CD4-positive, alpha-beta T cell treated with Interleukin-15 for 1 hour (primary cell): ENCODE results near the gene APP.
"Not testable (repeated sequence)": the region's sequence is repeated elsewhere in the genome, so short reads cannot be mapped to it uniquely, and the experiment has no call there.

Experiments used
- DNase-seq: peaks from one replicate; pipeline ENCODE4 v3.0.0-alpha.2; 2020

The APP gene

GRCh38 chr21:26162081-26162480 is 8.5 kb downstream of the APP start:
- no peak for DNase-seq

GRCh38 chr21:26159869-26160268 is 10.7 kb downstream of the APP start:
- DNase-seq: no peak

- DNase-seq: no peak
Measured at GRCh38 chr21:26157801-26158200, 12.8 kb downstream of the APP start.

- no peak for DNase-seq
Measured at GRCh38 chr21:26154753-26155152, 15.8 kb downstream of the APP start.

GRCh38 chr21:26153758-26154157 is 16.8 kb downstream of the APP start:
- DNase-seq: no peak

- DNase-seq: no peak
Measured at GRCh38 chr21:26148840-26149354, 21.7 kb downstream of the APP start.

GRCh38 chr21:26148071-26148839 is 22.3 kb downstream of the APP start:
- DNase-seq: no peak

- no peak for DNase-seq
Measured at GRCh38 chr21:26147535-26147934, 23.0 kb downstream of the APP start.

GRCh38 chr21:26146681-26147080 is 23.9 kb downstream of the APP start:
- DNase-seq: no peak

GRCh38 chr21:26144031-26144430 is 26.5 kb downstream of the APP start:
- DNase-seq: no peak

- no peak for DNase-seq
Measured at GRCh38 chr21:26142363-26142762, 28.2 kb downstream of the APP start.

GRCh38 chr21:26140926-26141325 is 29.6 kb downstream of the APP start:
- no peak for DNase-seq

- peak; percentile 26 for DNase-seq
Measured at GRCh38 chr21:26140164-26140579, 30.4 kb downstream of the APP start.

- DNase-seq: no peak
Measured at GRCh38 chr21:26138615-26139257, 31.8 kb downstream of the APP start.

GRCh38 chr21:26137379-26138060 is 33.0 kb downstream of the APP start:
- DNase-seq: no peak

- DNase-seq: no peak
Measured at GRCh38 chr21:26136671-26137070, 33.9 kb downstream of the APP start.

GRCh38 chr21:26135520-26135919 is 35.0 kb downstream of the APP start:
- no peak for DNase-seq

GRCh38 chr21:26131554-26131953 is 39.0 kb downstream of the APP start:
- DNase-seq: no peak

GRCh38 chr21:26131053-26131452 is 39.5 kb downstream of the APP start:
- DNase-seq: not testable (repeated sequence)

- DNase-seq: no peak
Measured at GRCh38 chr21:26130249-26130881, 40.2 kb downstream of the APP start.

- no peak for DNase-seq
Measured at GRCh38 chr21:26127918-26128317, 42.7 kb downstream of the APP start.

GRCh38 chr21:26127073-26127814 is 43.3 kb downstream of the APP start:
- no peak for DNase-seq

GRCh38 chr21:26126168-26126553 is 44.4 kb downstream of the APP start:
- DNase-seq: no peak
